ENCODE data around the gene RGS14.

- TF ChIP-seq EP300 (IDR thresholded peaks at IDR 0.05): no peak
- TF ChIP-seq CTCF (IDR thresholded peaks at IDR 0.05): no peak
Measured at GRCh38 chr5:177405805-177406204, 48.1 kb downstream of the RGS14 start.
